Endothelial cell of umbilical vein (primary cell): ENCODE results near the gene KMT2B.

Experiments used
- CTCF ChIP-seq, 2 donors: IDR thresholded peaks; 1 replicate in 1 of 2; 2 replicates in 1 of 2; pipeline ENCODE4 v1.5.1; 2011; ENCODE audit warnings: low read length in 2 of 2, mild to moderate bottlenecking in 2 of 2, moderate library complexity in 2 of 2, control low read depth in 1 of 2, inconsistent platforms in 1 of 2, low read depth in 1 of 2; ENCODE audit not compliant: insufficient read depth in 1 of 2; ENCODE audit errors: extremely low read depth in 1 of 2
- EZH2 ChIP-seq: IDR thresholded peaks from 2 replicates; pipeline ENCODE4 v1.6.1; 2012; ENCODE audit warnings: borderline replicate concordance, low read depth, mild to moderate bottlenecking, moderate library complexity, low read length, inconsistent platforms; ENCODE audit not compliant: severe bottlenecking
- FOS ChIP-seq: IDR thresholded peaks from 2 replicates; pipeline ENCODE4 v1.6.1; 2011; ENCODE audit warnings: mild to moderate bottlenecking, low read length, moderate library complexity, borderline replicate concordance; ENCODE audit not compliant: insufficient read depth
- GATA2 ChIP-seq: IDR thresholded peaks from 2 replicates; pipeline ENCODE4 v1.7.0; 2011; ENCODE audit warnings: low read depth, mild to moderate bottlenecking, moderate library complexity, mixed read lengths, low read length; ENCODE audit not compliant: insufficient read length, insufficient read depth
- MAX ChIP-seq: IDR thresholded peaks from 2 replicates; pipeline ENCODE4 v1.6.1; 2011; ENCODE audit not compliant: insufficient read depth, insufficient read length
- MYC ChIP-seq: IDR thresholded peaks from one replicate; pipeline ENCODE4 v1.6.1; 2011; ENCODE audit warnings: mild to moderate bottlenecking, low read depth, low read length
- POLR2A ChIP-seq: IDR thresholded peaks from 2 replicates; pipeline ENCODE4 v1.6.1; 2012; ENCODE audit warnings: low read depth, mild to moderate bottlenecking, control low read depth, low read length
- POLR2AphosphoS5 ChIP-seq: IDR thresholded peaks from 2 replicates; pipeline ENCODE4 v1.6.1; 2012; ENCODE audit warnings: low read depth, mild to moderate bottlenecking, control low read depth, low read length, moderate library complexity; ENCODE audit not compliant: insufficient read depth

- TF ChIP-seq CTCF (IDR thresholded peaks at IDR 0.05; ENCODE audit: extremely low read depth in 1 of 2, insufficient read depth in 1 of 2, low read depth in 1 of 2, low read length in 2 of 2), result no peak
- TF ChIP-seq POLR2A, result no peak
- TF ChIP-seq GATA2, result no peak
- TF ChIP-seq EZH2, result no peak
- no peak for TF ChIP-seq MAX
- no peak for TF ChIP-seq POLR2AphosphoS5
- no peak for TF ChIP-seq FOS
- TF ChIP-seq MYC, result no peak
These were observed 15.7 kb downstream of the KMT2B start for GRCh38 chr19:35733180-35734125.
